AG09319 (cell line): ENCODE results near the gene LCNL1.

ENCODE experiments used
- DNase-seq: peaks from one replicate; pipeline ENCODE4 v3.0.0-alpha.2; 2010; ENCODE audit warnings: low read depth; ENCODE audit errors: extremely low read depth
- TF ChIP-seq, protein P1 (sequence below): IDR thresholded peaks from 2 replicates; pipeline ENCODE4 v1.5.1; 2011; ENCODE audit warnings: low read depth, mild to moderate bottlenecking, inconsistent platforms, low read length, moderate library complexity

Gene LCNL1

DNA sequence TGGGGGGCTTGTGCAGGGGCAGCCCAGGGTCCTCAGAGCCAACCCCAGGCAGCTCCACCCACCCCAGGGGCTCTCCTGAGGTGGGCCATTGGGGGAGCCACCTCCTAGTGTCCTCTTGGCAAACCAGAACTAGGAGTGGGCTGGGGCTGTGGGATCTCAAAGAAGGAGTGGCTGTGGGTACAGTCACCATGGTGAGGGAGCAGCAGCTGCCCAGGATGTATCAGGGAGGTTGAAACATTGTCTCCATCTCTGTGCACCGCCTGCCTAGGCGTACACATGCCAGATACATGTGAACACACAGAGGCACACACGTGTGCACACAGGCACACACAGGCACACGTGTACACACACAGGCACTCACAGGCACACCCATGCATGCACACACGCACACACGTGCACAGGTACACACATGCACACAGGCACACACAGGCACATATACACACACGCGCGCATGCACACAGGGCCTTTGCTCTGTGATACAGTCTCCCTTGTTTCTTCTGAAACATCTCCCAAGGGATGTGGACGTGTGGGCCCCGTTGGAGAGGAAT is 20.0 kb upstream of the LCNL1 start:
- DNase-seq, result no peak
- TF ChIP-seq, protein P1, sequence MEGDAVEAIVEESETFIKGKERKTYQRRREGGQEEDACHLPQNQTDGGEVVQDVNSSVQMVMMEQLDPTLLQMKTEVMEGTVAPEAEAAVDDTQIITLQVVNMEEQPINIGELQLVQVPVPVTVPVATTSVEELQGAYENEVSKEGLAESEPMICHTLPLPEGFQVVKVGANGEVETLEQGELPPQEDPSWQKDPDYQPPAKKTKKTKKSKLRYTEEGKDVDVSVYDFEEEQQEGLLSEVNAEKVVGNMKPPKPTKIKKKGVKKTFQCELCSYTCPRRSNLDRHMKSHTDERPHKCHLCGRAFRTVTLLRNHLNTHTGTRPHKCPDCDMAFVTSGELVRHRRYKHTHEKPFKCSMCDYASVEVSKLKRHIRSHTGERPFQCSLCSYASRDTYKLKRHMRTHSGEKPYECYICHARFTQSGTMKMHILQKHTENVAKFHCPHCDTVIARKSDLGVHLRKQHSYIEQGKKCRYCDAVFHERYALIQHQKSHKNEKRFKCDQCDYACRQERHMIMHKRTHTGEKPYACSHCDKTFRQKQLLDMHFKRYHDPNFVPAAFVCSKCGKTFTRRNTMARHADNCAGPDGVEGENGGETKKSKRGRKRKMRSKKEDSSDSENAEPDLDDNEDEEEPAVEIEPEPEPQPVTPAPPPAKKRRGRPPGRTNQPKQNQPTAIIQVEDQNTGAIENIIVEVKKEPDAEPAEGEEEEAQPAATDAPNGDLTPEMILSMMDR, result no peak

DNA sequence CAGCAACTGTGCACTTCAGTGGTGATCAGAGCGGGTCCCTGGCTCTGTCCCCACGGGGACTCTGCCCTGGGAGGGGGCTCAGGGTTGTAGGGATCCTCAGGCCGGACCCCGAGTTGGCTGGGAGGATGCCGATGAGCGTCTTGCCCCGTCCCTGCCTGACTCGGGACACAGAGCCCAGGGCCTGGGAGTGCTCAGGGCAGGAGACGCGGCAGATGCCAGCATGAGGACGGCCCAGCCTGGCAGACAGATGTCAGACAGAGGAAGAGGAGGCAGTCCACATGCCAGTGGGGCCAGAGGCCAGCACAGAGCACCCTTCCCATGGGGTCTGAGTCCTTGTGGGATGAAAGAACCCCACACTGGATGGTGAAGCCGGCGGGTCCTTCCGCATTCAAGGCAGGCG is 19.5 kb upstream of the LCNL1 start:
- TF ChIP-seq, protein P1, result no peak
- DNase-seq, result no peak

GRCh38 chr9:136963751-136964150 is 19.0 kb upstream of the LCNL1 start:
- TF ChIP-seq, protein P1, result no peak
- no peak for DNase-seq

- TF ChIP-seq, protein P1, result no peak
- DNase-seq, result no peak
Measured at GRCh38 chr9:136964171-136964689, 18.6 kb upstream of the LCNL1 start.

DNA sequence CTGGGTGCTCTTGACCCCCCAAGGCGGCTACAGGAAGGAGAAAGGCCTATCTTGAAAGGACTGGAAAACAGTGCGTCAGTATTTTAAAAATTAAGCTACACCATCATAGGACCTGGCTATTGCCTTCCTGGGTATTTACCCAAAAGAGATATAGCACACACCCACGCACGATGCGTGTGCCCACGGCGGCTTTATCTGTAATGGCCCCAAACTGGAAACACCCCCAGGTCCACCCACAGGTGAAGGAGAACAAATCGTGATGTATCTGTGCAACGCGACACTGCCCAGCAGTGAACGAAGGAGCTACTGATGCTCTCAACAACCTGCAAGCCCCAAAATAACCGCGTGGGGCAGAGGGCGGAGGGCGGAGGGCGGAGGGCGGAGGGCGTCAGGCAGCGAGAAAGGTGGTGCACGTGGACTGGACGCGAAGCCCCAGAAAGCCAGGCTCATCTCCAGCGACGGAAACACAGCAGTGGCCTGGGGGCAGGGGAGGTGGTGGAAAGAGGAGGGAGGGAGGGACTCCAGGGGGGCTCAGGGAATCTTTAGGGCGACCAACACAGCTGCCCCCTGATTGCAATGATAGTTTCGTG is 17.9 kb upstream of the LCNL1 start:
- TF ChIP-seq, protein P1, result no peak
- DNase-seq, result no peak

DNA sequence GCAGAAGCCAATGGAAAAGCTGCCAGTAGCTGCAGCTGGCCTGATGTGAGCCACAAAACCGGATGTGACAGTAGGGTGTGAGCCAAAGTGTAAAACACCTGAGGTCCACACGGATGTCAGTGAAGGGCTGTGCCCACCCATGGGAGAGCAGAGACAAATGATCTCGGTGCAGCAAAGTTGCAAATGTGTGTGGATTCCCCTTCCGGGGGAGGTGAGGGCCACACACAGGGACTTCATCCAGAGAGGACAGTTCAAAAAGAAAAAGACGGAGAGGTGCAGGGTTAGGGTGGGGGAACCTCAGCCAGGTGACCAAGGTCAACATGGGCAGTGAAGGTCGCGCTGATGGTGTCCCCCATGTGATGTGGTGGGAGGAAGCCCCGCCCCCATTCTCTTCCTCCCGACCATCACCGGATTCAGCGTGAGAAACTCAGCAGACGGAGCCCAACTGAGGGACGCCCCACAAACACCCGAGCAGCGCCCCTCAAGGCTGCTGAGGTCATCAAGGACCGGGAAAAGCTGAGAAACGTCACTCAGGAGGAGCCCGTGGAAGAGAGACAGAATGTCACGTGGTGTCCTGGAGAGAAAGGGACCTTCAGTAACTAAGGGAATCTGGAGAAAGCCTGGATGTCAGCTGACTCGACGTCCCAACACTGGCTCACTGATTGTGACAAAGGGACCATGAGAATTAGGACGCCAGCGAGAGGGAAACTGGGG is 16.9 kb upstream of the LCNL1 start:
- TF ChIP-seq, protein P1, result no peak

DNA sequence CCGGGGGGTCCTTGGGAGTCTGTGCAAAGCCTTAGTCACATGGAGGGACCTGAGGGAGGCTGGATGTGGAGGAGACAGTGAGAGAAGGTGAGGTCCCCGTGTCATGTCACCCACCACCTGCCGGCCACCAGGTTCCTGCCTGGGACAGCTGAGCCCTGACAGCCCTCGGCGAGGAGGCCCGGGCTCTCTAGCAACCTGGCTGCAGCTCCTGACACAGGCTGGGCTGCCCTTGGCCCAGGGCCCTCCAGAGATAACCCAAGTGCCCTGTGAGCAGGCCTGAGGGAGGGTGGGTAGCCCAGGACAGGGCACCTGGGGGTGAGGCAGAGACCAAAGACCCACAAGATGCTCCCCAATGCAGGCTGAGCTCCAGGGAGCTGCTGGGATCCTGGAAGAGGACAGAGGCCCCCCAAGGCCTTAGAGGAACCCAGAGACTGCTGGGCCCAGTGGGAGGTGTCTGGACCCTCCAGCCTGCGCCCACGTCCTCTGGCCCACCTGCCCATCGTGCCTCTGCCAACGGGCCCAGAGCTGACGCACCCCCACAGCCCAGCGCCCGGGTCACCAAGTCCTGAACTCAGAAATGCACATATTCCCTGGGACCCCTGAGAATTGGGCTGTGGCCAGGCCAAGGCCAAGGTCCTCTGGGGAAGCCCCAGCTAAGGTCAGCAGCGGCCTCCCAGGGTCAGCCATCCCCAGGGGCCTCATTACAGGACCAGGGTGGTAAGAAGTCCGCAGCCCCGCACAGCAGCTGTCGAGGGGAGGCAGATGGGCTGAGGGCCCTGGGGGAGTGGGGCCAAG is 14.3 kb upstream of the LCNL1 start:
- DNase-seq, result no peak
- TF ChIP-seq, protein P1, result no peak

More for the DNA sequence above, 16.9 kb upstream of the LCNL1 start:
- no peak for DNase-seq
